ENCODE measurements around the gene KRT73.

KRT73 gene

DNA sequence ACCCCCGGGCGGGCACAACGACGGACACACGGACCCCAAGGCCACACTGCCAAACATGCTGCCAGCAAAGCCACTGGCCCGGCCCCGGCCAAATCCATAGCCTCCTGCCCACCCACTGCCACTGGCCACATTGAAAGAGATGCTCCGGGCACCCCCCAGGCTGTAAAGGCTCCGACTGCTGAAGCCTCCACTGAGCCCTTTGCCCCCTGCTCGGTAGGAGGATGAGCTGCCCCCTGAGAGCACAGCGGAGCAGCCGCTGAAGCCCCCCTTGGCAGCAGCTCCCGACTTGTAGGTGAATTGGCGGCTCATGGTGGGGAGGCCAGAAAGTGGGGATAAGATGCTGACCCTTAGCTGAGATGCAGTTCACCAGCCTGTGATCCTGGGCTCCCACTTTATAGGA is at the start of gene KRT73:
TSS of gene KRT73 (minus strand) at position 344 of the 400 bp plus-strand sequence. CDS start at position 309, 35 bp downstream.
- Histone ChIP-seq H3K27me3 (ENCODE audit: control insufficient read depth, insufficient read depth, low read length) (peaks cover 8% of the 10 kb centered on the region), H3K4me1 (ENCODE audit: control insufficient read depth, insufficient read depth, low read length) (no peaks in the 10 kb centered on the region), H3K4me3 (ENCODE audit: low read length) (no peak within 1 kb of the TSS), H3K9ac (ENCODE audit: low read length) (no peak within 1 kb of the TSS), H3K36me3 (ENCODE audit: control insufficient read depth, insufficient read depth, low read length) (no peaks in the 10 kb centered on the region), H3K9me3 (ENCODE audit: control insufficient read depth, low read length) (no peaks in the 10 kb centered on the region)

DNA sequence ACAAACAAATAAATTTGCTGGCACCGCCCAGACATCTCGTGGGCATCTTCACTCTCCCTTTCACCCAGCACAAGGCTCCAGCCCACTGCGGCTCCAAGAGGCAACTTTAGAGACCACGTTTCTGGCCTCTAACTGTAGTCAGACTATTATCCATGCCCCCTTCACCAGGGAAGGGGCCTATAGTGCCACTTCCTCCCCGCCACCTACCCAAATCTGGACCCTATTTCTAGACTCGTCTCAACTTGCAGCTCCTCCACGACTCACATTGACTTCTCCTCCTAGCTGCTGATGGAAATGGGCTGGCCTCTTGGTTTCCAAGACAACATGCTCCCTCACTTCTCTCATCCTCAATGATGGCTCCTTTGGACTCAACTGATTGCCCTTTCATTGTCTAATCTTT is 49.6 kb upstream of the KRT73 start:
- no peaks in the 10 kb centered on the region for H3K36me3 ChIP-seq (ENCODE audit: control insufficient read depth, insufficient read depth, low read length)

DNA sequence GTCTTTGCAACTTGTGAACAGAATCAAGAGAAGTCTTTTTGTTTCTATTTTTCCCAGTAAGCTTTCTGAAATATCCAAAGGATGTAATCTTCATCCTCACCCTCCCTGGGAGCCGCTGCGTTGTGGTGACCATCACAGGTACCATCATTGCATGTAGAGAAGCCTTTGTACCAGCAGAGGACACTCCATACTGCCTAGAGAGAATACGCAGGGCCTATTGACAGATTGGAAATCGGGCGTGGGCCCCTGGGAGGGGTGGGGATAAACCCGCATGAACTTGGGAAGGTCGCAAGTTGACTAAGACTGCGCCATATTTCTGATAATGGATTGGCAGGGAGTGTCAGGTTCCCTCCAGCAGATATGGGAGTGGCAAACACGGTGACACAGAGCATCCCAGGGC is 49.1 kb upstream of the KRT73 start:
- H3K4me1 ChIP-seq (ENCODE audit: control insufficient read depth, insufficient read depth, low read length): no peaks in the 10 kb centered on the region
- no peaks in the 10 kb centered on the region for H3K36me3 ChIP-seq (ENCODE audit: control insufficient read depth, insufficient read depth, low read length)
- no peak overlapping the region for H3K4me3 ChIP-seq (ENCODE audit: low read length)
- H3K9ac ChIP-seq (ENCODE audit: low read length): no peak overlapping the region
- peaks cover 4% of the 10 kb centered on the region for H3K27me3 ChIP-seq (ENCODE audit: control insufficient read depth, insufficient read depth, low read length)
- no peaks in the 10 kb centered on the region for H3K9me3 ChIP-seq (ENCODE audit: control insufficient read depth, low read length)

More for the DNA sequence above, 49.6 kb upstream of the KRT73 start:
- H3K9ac ChIP-seq (ENCODE audit: low read length): no peak overlapping the region
- H3K4me1 ChIP-seq (ENCODE audit: control insufficient read depth, insufficient read depth, low read length): no peaks in the 10 kb centered on the region
- no peak overlapping the region for H3K4me3 ChIP-seq (ENCODE audit: low read length)
- H3K9me3 ChIP-seq (ENCODE audit: control insufficient read depth, low read length): no peaks in the 10 kb centered on the region
- peaks cover 4% of the 10 kb centered on the region for H3K27me3 ChIP-seq (ENCODE audit: control insufficient read depth, insufficient read depth, low read length)

DNA sequence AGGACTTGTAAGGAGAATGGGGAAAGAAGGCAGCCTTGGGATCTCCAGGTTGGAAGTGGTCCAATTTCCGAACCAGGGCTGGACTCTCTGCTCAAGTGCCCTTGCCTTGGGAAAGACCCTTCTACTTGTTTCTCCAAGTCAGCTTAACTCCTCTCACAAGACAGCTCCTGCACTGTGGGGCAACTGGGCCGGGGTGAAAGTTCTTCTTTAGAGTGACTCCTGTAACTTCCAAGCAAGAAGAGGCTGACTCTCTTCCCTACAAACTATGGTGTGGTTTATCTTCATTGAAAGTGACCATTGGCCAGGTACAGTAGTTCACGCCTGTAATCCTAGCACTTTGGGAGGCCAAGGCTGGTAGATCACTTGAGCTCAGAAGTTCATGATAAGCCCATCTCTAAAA is 48.1 kb upstream of the KRT73 start:
- Histone ChIP-seq H3K36me3 (ENCODE audit: control insufficient read depth, insufficient read depth, low read length) (no peaks in the 10 kb centered on the region), H3K27me3 (ENCODE audit: control insufficient read depth, insufficient read depth, low read length) (peaks cover 4% of the 10 kb centered on the region)

DNA sequence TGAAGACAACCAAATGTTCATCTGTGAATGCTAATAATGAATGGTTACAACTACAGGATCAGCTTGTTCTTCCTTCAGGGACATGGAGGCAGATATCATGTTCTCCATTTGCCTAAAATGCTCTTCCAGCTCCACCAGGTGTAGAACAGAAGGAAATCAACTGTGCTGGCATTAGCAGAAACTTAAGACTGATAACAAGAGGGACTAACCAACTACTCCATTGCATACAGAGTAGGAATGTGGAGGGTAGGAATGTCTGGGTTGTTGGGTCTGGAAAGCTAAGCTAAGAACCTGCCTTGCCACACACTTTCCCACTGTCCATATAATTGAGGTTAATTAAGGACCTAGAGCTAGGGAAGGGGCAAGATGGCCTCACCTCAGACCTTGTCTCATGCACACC is 45.1 kb upstream of the KRT73 start:
- Histone ChIP-seq H3K9ac (ENCODE audit: low read length) (no peak overlapping the region), H3K4me1 (ENCODE audit: control insufficient read depth, insufficient read depth, low read length) (no peaks in the 10 kb centered on the region), H3K4me3 (ENCODE audit: low read length) (no peak overlapping the region), H3K36me3 (ENCODE audit: control insufficient read depth, insufficient read depth, low read length) (no peaks in the 10 kb centered on the region), H3K27me3 (ENCODE audit: control insufficient read depth, insufficient read depth, low read length) (peaks cover 14% of the 10 kb centered on the region), H3K9me3 (ENCODE audit: control insufficient read depth, low read length) (no peaks in the 10 kb centered on the region)

More for the DNA sequence above, 48.1 kb upstream of the KRT73 start:
- Histone ChIP-seq H3K9me3 (ENCODE audit: control insufficient read depth, low read length) (no peaks in the 10 kb centered on the region), H3K4me3 (ENCODE audit: low read length) (no peak overlapping the region), H3K4me1 (ENCODE audit: control insufficient read depth, insufficient read depth, low read length) (no peaks in the 10 kb centered on the region), H3K9ac (ENCODE audit: low read length) (no peak overlapping the region)

DNA sequence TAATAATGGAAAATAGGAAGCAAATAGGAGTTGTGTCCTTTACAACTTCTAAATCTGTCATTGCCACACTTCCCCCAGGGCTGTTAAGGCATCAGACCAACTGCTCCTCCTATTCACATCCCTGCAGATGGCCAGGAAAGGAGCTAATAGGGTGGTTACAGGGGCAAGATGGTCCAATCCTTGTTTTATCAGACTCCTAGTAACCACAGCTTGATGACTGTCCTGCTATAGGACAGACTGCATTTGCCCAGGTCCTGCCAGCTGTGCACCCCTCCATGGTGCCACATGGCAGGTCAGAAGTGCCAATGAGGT is 44.5 kb upstream of the KRT73 start:
- Histone ChIP-seq H3K9ac (ENCODE audit: low read length) (no peak overlapping the region), H3K4me1 (ENCODE audit: control insufficient read depth, insufficient read depth, low read length) (no peaks in the 10 kb centered on the region), H3K36me3 (ENCODE audit: control insufficient read depth, insufficient read depth, low read length) (no peaks in the 10 kb centered on the region), H3K4me3 (ENCODE audit: low read length) (no peak overlapping the region), H3K27me3 (ENCODE audit: control insufficient read depth, insufficient read depth, low read length) (peaks cover 14% of the 10 kb centered on the region), H3K9me3 (ENCODE audit: control insufficient read depth, low read length) (no peaks in the 10 kb centered on the region)

DNA sequence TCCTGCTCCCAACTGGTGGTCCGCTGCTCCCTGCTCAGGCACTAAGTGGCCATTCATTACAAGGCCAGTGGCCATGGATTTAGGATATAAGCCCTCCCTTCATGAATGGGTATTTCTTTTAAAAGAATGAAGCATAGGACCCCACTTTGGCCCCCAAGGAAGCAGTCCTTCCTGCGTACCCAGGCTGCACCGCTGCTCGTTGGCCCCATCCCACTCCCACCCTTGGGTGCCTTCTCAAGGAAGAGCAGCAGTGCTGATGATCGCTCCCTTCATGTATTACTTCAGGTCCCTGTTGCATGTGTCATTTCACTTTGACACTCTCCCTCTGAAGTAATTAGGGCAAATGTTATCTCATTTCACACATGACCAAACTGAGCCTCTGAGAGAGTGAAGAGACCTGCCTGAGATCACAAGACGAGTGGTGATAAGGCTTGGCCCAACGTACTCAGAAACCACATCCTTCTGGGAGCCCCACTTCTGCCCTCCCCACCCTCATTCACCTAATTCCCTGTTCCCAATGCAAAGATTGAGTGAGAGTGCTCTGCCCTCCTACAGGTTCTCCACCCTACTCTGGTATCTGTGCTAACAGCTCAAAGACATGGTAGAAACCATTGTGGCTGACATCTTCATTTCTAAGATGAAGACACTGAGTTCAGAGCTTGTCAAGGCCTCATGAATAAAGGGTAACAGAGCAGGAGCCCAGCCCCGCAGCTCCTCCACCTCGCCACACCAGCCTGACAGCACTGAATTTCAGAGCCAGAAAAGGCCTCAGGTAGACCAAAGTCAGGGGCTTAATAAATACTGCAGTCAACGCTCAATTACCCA is 43.9 kb upstream of the KRT73 start:
- Histone ChIP-seq H3K27me3 (ENCODE audit: control insufficient read depth, insufficient read depth, low read length) (peaks cover 14% of the 10 kb centered on the region), H3K4me3 (ENCODE audit: low read length) (no peak overlapping the region), H3K4me1 (ENCODE audit: control insufficient read depth, insufficient read depth, low read length) (no peaks in the 10 kb centered on the region), H3K9me3 (ENCODE audit: control insufficient read depth, low read length) (no peaks in the 10 kb centered on the region), H3K9ac (ENCODE audit: low read length) (no peak overlapping the region), H3K36me3 (ENCODE audit: control insufficient read depth, insufficient read depth, low read length) (no peaks in the 10 kb centered on the region)

DNA sequence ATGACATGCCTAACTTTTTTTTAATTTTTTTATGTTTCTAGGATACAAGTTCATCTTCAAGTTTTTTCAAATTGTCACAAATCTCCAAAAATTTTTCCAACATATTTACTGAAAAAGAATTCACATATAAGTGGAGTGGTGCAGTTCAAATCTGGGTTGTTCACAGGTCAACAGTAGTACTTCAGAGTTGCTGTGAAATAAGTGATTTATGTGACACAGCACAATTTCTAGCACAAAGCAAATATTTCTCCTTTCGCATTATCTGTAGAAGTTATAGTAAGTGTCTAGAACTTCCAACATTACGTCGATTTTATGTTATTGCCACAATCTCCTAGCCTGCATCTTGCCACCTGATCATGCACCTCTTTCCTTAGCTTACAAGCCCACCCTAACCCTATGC is 43.3 kb upstream of the KRT73 start:
- H3K9me3 ChIP-seq (ENCODE audit: control insufficient read depth, low read length): no peaks in the 10 kb centered on the region
- no peak overlapping the region for H3K4me3 ChIP-seq (ENCODE audit: low read length)
- no peaks in the 10 kb centered on the region for H3K4me1 ChIP-seq (ENCODE audit: control insufficient read depth, insufficient read depth, low read length)
- no peaks in the 10 kb centered on the region for H3K36me3 ChIP-seq (ENCODE audit: control insufficient read depth, insufficient read depth, low read length)
- no peak overlapping the region for H3K9ac ChIP-seq (ENCODE audit: low read length)
- peaks cover 14% of the 10 kb centered on the region for H3K27me3 ChIP-seq (ENCODE audit: control insufficient read depth, insufficient read depth, low read length)

DNA sequence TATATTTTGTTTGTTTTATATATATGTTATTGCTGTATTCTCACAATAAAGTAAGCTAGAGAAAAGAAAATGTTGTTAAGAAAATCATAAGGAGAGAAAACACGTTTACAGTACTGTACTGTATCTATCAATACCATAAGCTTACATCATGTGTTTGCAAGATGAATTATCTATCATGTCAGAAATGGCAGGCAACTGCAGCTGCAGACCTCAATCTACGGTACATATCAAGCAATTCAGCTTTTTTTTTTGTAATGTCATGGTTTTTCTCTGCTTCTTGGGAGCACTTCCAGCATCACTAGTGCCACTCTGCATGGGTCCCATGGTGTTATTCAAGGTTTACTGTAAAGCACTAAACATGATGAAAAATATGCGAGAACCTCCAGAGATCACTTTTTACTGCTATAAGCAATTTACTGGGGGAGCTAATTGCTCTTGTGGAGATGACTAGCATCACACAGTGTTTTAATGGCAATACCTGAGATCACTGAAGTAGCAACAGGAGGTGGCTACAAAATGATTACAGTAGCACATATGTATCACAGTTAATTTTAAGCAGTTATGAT is 42.7 kb upstream of the KRT73 start:
- H3K9me3 ChIP-seq (ENCODE audit: control insufficient read depth, low read length): no peaks in the 10 kb centered on the region
- peaks cover 16% of the 10 kb centered on the region for H3K27me3 ChIP-seq (ENCODE audit: control insufficient read depth, insufficient read depth, low read length)
- H3K36me3 ChIP-seq (ENCODE audit: control insufficient read depth, insufficient read depth, low read length): no peaks in the 10 kb centered on the region
- H3K9ac ChIP-seq (ENCODE audit: low read length): no peak overlapping the region
- no peak overlapping the region for H3K4me3 ChIP-seq (ENCODE audit: low read length)
- H3K4me1 ChIP-seq (ENCODE audit: control insufficient read depth, insufficient read depth, low read length): no peaks in the 10 kb centered on the region

DNA sequence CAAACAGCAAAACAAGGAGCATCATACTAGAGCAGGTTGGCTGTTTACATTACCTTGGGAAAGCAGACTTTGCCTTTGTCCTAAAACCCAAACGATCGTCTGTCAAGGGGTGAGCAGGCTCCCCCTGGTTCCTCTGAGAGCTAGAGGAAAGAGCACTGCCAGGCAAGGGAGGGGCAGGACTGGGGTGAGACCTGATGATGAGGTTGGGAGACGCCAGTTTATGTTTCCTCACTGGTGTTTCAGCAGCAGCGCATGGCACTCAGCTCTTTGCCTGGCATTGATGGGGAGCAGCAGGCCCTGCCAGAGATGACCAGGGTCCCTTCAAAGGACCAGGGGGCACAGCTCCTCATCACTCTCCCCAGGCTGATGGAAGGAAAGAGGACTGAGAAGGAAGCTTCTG is 41.6 kb upstream of the KRT73 start:
- Histone ChIP-seq H3K9me3 (ENCODE audit: control insufficient read depth, low read length) (no peaks in the 10 kb centered on the region), H3K4me3 (ENCODE audit: low read length) (no peak overlapping the region), H3K27me3 (ENCODE audit: control insufficient read depth, insufficient read depth, low read length) (peaks cover 17% of the 10 kb centered on the region), H3K36me3 (ENCODE audit: control insufficient read depth, insufficient read depth, low read length) (no peaks in the 10 kb centered on the region), H3K9ac (ENCODE audit: low read length) (no peak overlapping the region), H3K4me1 (ENCODE audit: control insufficient read depth, insufficient read depth, low read length) (no peaks in the 10 kb centered on the region)

DNA sequence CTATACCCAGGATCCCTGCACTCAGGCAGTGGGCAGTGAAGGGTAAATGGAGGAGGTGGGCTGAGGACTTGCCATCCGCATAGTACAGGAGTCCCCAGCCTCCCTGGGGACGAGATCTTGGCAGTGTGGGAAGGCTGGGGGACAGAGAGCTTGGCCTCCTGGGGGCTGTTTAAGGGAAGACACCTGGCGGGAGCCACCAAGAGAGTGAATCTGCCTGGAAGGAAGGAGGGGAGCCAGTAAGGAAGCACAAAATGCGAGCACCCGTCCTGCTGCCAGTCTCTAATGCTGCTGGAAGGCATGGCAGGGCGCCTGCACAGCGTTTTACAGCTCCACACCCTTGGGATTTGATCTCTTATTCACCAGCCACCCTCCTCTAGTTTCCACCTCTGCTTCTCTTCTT is 41.0 kb upstream of the KRT73 start:
- Histone ChIP-seq H3K4me1 (ENCODE audit: control insufficient read depth, insufficient read depth, low read length) (no peaks in the 10 kb centered on the region), H3K4me3 (ENCODE audit: low read length) (no peak overlapping the region), H3K36me3 (ENCODE audit: control insufficient read depth, insufficient read depth, low read length) (no peaks in the 10 kb centered on the region)

DNA sequence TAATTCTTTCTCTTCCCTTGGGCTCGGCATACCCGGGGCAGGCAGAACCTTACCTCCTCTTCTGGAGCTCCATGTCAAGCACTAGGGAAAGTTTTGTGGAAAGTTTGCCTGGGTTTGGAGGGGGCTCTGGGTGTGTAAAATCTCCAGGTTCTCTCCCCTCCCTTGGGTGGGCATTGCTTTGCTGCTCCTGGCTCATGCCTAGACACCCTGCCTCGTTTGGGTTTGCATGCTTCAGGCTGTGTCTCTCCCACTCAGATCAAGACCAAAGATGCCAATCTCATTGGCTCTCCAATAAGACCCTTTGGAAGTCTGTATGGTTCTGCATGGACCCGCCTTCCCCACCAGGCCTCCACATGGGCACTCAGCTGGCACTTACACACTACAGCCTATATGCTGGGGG is 39.8 kb upstream of the KRT73 start:
- H3K27me3 ChIP-seq (ENCODE audit: control insufficient read depth, insufficient read depth, low read length): peaks cover 15% of the 10 kb centered on the region
- H3K9ac ChIP-seq (ENCODE audit: low read length): no peak overlapping the region
- H3K4me3 ChIP-seq (ENCODE audit: low read length): no peak overlapping the region
- H3K4me1 ChIP-seq (ENCODE audit: control insufficient read depth, insufficient read depth, low read length): no peaks in the 10 kb centered on the region
- no peaks in the 10 kb centered on the region for H3K36me3 ChIP-seq (ENCODE audit: control insufficient read depth, insufficient read depth, low read length)
- no peaks in the 10 kb centered on the region for H3K9me3 ChIP-seq (ENCODE audit: control insufficient read depth, low read length)

More for the DNA sequence above, 41.0 kb upstream of the KRT73 start:
- H3K27me3 ChIP-seq (ENCODE audit: control insufficient read depth, insufficient read depth, low read length): peaks cover 15% of the 10 kb centered on the region
- no peak overlapping the region for H3K9ac ChIP-seq (ENCODE audit: low read length)
- H3K9me3 ChIP-seq (ENCODE audit: control insufficient read depth, low read length): no peaks in the 10 kb centered on the region
